ENCODE results near the gene LAMA2.
"Not testable (repeated sequence)": the region's sequence is repeated elsewhere in the genome, so short reads cannot be mapped to it uniquely, and the experiment has no call there.

LAMA2 gene

DNA sequence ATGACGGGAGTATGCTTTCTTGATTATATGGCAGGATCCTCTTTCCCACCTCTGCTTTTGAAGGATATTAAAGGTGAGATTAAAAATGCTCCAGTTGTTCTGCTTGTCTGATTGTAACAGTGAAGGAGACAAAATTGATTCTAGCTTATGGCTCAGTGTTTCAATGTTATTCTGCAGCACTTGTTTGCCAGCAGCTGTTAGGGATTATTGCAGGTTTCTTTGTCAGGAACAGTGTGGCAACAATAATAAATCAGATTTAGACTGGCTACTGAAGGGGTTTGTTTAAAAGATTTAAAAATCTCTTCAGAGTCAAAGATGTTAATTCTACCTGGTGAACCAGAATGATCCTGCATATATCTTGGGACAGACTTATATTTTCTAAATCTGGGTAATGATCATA is 126.9 kb downstream of the LAMA2 start:
- DNase-seq (ENCODE audit: low spot score): no peak

DNA sequence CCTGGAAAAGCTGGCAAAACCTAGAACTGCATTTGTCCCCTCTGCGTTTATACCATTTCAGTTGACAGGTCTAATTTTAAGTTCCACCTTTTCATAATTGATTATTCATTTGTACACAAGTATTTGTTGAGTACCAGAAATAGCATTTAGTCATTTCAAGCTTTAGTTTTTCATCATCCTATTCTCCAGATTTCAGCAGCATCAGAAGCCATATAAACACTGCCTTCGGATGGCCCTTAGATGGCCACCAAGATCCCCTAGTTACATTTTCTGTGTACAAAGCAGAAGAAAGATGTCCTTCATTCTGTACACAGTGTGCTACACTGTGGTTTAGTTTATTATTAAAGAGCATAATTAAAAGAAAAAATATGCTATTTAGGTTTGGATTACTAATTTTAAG is 131.4 kb downstream of the LAMA2 start:
- no peak for DNase-seq (ENCODE audit: low spot score)

DNA sequence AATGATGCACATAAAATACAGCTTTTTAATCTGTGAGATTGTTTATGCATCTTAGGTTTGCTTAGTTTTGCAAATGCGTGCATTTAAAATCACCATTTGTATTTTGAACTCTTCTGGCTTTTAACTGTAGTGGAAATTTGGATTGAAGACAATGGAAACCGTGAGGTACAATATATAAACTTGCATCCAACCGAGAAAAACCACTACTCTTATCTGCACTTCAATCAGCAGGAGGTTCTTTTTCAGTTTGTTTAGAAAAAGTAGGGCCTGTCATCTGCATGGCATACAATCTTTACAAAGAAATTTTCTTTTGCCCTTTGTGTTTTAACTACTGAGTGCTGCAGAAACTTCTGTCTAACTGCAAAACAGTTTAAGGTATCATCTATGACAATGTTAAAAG is 132.8 kb downstream of the LAMA2 start:
- no peak for DNase-seq (ENCODE audit: low spot score)

DNA sequence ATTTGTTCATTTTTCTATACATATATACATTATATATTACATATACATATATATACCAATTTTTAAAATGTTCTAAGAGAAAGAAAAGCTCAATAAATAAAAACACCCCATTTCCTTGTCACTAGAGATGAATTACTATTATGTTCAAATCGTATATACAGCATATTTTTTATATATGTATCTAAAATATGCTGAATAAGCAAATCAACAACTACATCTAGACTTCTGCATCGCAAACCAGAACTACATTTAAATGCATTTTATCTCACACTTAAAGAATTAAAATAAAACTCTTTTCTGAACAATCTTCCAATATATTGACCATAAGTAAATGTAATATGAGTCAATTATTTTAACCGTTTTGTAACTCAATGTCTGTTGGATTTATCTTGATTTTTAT is 133.9 kb downstream of the LAMA2 start:
- no peak for DNase-seq (ENCODE audit: low spot score)

DNA sequence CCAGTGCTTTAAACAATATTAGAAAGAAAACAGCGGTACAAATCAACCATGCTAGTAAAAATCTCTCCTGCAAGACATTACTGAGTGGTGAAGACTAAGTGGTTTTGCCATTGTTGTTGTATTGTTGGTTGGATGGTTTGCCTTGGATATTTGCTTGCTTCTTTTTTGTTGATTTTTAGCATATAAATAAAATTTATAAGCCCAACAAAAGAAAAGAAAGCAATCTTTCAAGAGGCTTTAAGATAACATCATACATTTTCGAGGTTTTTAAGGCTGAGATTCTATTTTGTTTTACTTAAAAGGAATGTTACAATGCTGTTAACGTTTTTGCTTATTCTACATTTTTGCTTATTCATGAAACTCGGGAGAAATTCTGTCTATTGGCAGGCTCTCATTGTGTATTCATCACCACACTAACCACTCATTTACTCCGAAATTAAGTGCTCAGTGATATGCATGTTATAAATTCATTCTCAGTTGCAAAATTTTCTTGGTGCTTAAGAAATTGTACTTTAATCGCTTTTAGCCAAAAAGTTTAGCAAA is 139.1 kb downstream of the LAMA2 start:
- no peak for DNase-seq (ENCODE audit: low spot score)

DNA sequence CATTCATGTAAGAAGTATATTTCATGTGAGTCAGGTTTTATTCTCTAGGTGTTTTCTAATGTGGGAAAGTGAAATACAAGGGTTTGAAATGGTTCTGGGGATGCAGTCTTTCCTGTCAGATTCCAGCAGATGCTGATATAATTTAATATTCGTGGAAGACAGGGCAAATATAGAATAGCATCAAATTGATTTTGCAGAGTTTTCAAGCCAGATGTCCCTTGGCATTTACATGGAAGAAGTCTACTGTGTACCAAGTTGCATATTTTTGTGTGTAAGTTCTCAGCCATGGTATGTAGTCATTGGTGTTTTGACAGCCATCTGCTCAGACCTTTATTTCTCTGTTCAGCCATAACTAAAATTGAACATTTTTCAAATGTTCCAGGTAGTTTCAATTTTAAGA is 143.7 kb downstream of the LAMA2 start:
- no peak for DNase-seq (ENCODE audit: low spot score)

DNA sequence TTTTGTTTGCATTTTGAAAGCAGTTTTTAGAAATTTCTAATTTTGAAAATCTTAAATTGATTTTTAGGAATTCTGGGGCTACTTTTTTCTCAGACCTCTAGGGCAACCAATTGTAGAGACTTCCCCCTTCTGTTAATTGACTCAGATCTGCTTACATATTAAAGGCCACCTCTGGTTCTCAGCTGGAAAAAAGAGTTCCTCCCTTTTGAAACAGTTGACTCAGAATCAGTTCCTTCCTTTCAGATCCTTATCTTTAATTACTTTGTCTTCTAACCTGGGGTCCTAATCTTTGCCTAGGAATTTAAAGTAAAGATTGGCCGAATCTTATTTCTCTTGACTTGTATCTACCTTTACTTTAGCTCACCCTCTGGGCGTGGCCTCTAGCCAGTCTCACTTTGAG is 146.8 kb downstream of the LAMA2 start:
- no peak for DNase-seq (ENCODE audit: low spot score)

DNA sequence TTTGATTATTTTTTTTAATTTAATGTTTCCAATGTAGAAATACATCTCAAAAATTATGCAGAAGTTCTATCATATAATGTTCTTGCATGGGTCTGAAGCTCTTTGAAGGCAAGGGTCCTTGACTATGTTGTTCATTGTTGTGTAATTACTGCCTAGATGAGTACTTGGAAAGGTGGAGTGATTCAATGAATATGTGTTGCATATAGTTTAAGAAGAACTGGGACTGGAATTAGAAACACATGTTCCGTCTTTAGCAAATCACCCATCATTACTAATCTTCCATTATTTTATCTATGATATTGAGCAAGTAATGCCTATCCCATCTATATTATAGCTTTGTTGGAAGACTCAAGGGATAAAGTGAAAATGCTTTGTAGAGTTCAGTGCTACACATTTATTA is 147.3 kb downstream of the LAMA2 start:
- no peak for DNase-seq (ENCODE audit: low spot score)

DNA sequence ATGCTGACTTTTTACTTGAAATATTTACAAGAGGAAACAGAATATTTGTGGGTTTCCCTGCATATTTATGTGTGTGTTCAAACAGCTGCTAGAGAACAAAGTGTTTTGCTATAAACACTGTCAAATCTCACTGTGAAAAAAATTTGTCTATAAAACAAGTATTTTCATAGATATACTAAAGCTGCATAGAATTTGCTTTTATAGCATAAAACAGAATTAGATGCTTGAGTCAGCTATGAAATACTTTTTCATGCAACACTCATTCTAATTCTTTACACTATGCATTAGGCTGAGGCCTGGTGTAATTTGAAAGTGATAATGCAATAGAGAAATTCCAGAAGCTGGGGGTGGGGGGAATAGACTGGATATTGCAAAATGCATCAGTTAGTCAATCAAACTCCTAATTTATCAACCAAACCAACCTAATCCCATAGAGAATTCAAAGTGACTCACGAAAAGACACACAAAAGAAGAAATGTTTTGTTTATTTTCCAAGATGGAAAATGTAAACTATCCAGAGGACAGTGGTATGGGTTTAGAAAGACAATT is 148.2 kb downstream of the LAMA2 start:
- DNase-seq (ENCODE audit: low spot score): no peak

DNA sequence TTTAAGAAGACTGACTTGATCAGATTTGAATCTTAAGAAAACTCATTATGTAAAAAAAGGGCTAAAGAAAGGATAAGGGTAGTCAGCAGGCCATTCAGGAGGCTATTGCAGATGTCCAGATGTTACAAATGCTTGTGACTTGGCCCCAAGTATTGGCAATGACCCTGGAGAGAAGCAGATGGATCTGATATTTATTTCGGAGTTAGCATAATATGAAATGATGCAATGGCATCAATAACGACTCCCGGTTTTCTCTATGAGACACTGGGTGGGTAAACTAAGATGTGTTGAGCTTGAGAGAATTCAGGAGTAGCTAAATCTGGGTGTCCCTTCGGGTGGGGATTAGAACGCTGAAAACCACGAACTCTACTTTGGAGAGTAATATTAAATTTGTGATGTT is 149.7 kb downstream of the LAMA2 start:
- DNase-seq (ENCODE audit: low spot score): no peak

DNA sequence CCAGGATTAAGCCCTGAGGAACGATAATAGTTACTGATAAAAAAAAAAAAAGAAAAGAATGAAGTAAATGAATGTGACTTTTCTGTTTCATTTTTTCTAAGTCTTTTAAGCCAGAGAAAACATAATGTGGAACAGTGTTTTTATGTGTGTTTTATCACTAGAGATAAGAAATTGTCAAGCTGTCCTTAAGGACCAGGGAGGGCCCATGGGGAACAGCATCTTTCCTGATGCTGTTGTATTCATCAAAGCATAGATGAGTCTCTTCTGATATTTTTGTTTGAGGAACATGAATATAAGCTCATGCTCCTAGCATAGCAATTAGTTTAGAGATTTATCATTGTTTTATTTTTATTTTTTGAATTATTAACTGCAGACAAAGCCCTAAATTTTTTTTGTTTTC is 150.2 kb downstream of the LAMA2 start:
- DNase-seq (ENCODE audit: low spot score): no peak

DNA sequence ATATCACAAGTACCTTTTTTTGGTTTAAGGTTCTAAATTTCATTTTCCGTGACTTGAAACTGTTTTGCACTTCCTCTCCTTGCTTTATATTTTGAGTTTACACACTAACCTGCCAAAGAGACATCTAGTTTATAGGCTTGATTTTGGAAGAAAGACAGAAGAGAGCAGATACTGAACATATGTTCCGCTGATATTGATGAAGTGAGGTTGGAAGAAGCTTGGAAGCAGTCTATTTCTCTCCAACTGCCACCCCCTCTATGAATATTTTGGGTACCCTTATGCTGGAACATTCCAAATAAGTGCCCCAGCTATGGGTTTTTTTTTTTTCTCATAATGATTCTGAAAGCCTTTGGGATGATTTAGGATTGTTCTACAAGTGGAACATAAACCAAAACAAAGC is 150.6 kb downstream of the LAMA2 start:
- no peak for DNase-seq (ENCODE audit: low spot score)

DNA sequence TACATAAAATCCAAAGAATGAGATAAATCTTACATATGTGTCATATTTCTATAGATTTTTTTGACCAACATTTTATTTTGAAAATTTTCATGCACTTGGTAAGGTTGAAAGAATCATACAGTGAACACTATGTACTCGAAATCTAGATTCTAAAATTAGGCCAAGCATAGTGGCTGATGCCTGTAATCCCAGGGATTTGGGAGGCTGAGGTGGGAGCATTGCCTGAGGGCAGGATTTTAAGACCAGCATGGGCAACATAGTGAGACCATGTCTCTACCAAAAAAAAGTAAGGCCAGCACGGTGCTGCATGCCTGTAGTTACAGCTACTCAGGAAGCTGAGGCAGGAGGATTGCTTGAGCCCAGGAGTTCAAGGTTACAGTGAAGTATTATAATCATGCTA is 158.6 kb downstream of the LAMA2 start:
- DNase-seq (ENCODE audit: low spot score): no peak

DNA sequence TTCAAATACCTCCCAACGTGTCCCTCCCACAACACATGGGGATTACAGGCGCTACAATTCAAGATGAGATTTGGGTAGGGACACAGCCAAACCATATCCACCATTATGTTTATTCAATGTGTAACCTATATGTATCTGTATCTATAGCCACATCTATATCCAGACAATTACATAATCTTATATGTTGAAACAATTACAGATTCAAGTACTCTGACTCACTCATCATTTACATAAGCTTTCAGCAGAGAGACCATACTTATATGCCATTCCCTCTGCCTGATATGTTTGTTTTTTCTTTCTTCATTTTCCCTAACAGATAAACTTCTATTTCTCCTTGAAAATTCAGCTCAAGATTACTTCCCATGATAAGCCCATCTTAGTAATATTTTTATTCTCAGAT is 163.6 kb downstream of the LAMA2 start:
- DNase-seq (ENCODE audit: low spot score): no peak

DNA sequence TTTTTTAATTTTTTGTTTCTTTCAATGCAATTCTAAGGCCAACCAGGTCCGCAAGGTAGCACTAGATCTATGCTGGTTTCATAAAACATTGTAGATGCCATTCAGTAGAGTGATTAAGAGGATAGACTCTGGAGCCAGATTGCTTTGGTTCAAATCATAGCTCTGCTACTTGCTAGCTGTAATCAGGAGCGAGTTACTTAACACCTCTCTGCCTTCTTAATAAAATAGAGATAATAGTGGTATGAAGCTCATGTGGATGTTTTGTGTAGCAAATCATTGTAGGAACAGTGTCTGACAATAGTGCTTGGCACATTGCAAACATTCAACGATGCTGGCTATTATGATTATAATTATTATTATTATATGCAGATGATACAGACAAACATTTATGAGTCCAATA is 164.9 kb downstream of the LAMA2 start:
- DNase-seq (ENCODE audit: low spot score): no peak

DNA sequence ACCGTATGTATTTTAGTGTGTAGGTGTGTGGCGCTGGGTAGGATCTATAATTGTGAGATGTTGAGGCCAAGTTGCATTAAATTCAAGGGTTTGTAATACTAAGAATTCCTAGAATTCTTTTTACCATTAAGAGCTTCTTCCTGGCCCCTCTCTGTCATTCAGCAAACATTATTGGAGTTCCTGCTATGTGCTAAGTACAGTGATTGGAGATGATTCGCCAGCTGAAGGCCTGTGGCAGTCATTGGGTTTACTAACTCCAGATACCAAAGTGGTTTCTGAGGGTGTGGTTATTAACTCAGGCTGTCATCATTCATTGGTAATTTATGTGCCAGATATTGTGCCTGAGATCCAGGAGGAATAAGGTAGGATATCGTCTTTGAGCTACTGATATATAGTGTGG is 167.1 kb downstream of the LAMA2 start:
- DNase-seq (ENCODE audit: low spot score): peak; percentile 69

DNA sequence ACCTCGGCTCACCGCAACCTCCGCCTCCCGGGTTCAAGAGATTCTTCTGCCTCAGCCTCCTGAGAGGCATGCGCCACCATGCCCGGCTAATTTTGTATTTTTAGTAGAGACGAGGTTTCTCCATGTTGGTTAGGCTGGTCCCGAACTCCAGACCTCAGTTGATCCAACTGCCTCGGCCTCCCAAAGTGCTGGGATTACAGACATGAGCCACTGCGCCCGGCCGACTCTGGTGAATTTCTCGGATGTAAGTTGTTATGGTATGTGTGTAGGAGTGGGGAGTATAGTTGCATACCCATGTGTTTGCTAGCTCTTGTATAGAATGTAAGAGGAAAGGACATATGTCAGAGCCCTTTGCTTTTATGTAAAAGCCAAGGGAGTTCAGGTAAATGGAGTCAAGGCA is 170.2 kb downstream of the LAMA2 start:
- DNase-seq (ENCODE audit: low spot score): not testable (repeated sequence)

DNA sequence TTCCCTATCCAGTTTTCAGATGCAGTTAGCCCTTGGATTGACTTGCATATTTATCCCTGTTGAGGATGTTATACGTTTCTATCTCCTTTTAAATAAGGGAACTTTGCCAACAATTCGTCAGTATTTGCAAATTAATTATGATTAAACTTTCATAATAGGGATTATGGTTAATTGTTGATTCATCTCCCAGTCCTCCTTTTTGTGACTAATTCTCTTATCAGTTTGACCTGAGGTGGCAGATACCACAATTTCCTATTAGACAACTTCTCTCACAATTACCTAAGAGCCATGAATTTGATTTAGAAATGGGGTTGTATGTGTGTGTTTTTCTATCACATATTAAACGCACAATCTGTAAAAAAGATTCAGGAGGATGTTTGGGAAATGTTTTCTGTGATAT is 172.9 kb downstream of the LAMA2 start:
- no peak for DNase-seq (ENCODE audit: low spot score)

DNA sequence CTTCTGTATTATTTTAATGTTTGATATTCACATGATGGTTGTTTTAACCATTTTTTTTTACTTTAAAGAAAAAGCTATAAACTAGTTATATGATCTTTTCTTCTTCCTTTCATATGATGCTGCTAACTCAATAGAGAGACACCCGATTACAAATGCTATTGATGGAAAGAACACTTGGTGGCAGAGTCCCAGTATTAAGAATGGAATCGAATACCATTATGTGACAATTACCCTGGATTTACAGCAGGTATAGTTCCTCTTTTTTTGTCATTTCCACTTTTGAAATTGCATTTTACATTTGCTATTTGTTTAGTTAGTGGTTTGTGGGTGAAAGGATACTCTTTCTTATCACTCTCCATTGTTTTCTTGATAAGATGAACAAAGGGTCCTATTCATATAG is 176.7 kb downstream of the LAMA2 start:
- no peak for DNase-seq (ENCODE audit: low spot score)

DNA sequence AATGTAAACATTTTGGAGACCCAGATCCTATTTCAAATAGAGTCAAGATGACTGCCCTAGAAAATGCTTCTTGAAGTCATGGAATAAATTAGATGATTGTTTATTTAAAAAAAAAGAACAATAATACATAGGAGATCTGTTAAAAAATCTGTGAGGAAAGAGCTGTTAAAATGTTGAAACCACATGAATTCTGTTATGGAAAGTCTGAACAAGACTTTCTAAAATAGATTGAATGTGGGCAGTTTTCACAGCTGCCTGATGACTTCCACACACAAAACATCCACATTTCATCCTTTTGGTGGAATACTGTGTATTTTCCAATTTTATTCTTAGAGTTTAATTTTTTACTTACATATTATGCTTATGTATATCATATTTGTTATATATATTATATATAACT is 186.1 kb downstream of the LAMA2 start:
- no peak for DNase-seq (ENCODE audit: low spot score)

DNA sequence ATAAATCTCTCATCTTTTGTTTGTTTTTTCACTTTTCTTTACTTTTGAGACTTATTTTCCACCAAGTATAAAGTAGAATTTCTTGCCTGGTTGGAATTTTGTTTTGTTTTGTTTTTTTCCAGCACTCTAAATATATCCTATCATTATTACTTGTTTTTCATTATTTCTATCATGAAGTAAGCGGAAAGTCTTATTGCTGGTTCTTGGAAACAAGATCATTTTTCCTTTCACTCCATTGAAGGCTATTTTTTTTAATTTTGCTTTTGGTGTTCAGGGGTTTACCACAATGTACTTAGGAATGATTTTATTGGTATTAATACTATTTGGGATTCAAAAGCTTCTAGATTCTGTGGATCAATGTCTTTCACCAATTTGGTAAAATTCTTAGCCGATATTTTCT is 190.1 kb downstream of the LAMA2 start:
- DNase-seq (ENCODE audit: low spot score): no peak

DNA sequence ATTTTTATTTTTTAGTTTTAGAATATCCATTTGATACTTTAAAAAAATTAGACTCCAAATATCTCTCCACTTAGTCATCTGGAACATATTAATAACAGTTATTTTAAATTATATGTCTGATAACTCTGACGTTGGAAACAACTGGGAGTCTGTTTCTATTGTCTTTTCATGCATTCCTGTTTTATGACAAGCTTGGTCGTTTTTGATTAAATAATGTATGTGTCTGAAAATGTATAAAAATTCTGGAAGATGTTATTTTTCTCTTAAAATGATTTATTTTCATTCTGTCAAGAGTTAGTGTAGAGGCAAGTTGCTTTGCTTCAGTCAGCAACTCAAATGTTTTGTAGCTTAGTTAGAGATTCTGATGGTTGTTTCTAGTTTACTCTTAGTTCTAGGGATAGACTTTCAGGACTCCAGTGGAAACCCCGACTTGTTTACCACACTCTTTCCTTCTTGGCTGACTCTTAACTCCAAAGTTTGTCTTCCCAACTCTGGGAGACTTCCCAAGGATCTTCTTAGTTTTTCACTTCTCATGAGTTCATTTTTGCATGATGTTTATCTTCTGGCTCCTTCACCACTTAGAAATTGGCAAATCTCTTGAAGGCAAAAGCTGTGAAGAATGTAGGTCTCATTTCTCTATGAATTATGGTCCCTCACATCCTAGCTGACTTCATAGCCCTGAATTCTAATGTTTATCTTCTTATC is 190.9 kb downstream of the LAMA2 start:
- no peak for DNase-seq (ENCODE audit: low spot score)

DNA sequence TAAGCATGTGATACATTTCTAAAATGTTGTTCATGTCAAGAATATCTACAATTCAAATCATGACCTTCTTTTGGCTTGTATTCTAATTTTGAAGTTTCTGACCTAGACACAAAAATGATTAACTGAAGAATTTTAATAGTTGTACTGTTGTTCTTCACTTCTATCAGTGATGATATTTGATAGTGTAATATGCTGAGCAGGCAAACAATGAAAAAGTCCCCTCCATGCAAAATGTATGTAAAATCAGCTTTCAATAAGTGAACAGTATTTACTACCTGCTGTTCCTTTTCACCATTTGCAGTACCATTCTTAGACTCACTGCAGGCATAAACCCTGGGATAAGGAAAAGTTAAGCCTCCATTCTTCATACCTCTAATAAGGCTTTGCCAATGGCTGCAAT is 201.5 kb downstream of the LAMA2 start:
- DNase-seq (ENCODE audit: low spot score): no peak

DNA sequence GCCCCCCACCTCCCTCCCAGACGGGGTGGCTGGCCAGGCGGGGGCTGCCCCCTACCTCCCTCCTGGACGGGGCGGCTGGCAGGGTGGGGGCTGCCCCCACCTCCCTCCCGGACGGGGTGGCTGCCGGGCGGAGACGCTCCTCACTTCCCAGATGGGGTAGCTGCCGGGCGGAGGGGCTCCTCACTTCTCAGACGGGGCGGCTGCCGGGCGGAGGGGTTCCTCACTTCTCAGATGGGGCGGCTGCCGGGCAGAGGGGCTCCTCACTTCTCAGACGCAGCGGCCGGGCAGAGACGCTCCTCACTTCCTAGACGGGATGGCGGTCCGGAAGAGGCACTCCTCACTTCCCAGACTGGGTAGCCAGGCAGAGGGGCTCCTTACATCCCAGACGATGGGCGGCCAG is 205.5 kb downstream of the LAMA2 start:
- DNase-seq (ENCODE audit: low spot score): not testable (repeated sequence)

All from kidney tubule cell (primary cell).